Progenitor cell of endocrine pancreas (in vitro differentiated cells): Measurements from ENCODE around the gene C18orf63. TPM values are rescaled to one million over a fixed set of nuclear protein-coding genes. Genes with fewer than 3 reads are reported as not detected.

Experiments
- DNase-seq: peaks from one replicate; pipeline ENCODE4 v3.0.0; 2021; ENCODE audit warnings: low spot score; ENCODE audit not compliant: unreplicated experiment
- H3K27ac Mint-ChIP-seq: 2 replicates; pipeline ENCODE4 v1.8.0; 2021; ENCODE audit warnings: mild to moderate bottlenecking, moderate library complexity, mixed read lengths
- H3K27me3 Mint-ChIP-seq: 2 replicates; pipeline ENCODE4 v1.8.0; 2021; ENCODE audit warnings: mixed read lengths
- H3K36me3 Mint-ChIP-seq: 2 replicates; pipeline ENCODE4 v1.8.0; 2022; ENCODE audit warnings: mixed read lengths; ENCODE audit not compliant: insufficient read depth
- H3K4me1 Mint-ChIP-seq: 2 replicates; pipeline ENCODE4 v1.8.0; 2021; ENCODE audit warnings: low read depth, mixed read lengths
- H3K4me3 Mint-ChIP-seq: 2 replicates; pipeline ENCODE4 v1.8.0; 2021; ENCODE audit warnings: low read depth, mild to moderate bottlenecking, moderate library complexity, mixed read lengths
- H3K9me3 Mint-ChIP-seq: 2 replicates; pipeline ENCODE4 v1.8.0; 2021; ENCODE audit warnings: low read depth, mixed read lengths
- total RNA-seq: library from RNA; stranded (reverse); gene quantifications from 2 replicates; pipeline ENCODE4 v1.2.1, GENCODE V29; 2021
- TF ChIP-seq, protein P1 (sequence below): fragments of 200-600 bp; sonication (generic); IDR thresholded peaks from one replicate; pipeline ENCODE4 v1.5.0; 2021; ENCODE audit warnings: antibody characterized with exemption, mild to moderate bottlenecking; ENCODE audit not compliant: unreplicated experiment

C18orf63 gene
- total RNA-seq, 1 donor from 2014 or later: not detected

DNA sequence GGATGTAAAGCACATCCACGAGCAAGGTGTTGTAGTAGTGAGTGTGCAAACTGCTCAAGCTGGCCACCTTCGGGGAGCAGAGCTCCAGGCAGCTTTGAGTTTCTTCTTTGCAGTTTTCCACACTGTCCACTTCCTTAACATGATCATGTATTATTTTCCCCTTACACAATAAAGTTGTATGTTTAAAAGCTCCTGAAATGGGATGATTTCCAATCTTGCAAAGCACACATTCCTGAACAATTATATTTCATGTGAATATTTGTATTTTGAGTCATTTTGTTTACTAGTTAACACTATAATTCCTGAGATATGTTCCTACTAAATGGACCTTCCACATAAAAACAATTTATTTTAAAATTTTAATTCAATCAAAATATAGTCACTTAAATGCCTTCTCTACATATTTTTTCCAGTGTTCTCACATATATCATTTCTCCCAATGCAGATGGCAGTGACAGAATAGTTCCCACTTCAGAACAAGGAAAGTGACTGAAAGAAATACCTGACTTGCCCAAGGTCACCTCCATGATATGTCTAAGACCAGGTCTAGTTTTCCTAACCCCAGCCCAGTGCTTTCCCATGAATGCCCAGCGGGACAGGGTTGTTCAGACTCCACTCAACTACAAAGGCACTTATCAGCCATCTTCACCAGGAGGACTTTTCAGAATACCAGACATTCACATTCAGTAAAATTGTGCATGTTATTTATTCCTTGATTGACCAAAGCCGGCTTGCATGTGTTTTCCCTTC lies 29.4 kb upstream of the C18orf63 start:
- Mint-ChIP-seq H3K4me3 (no peak overlapping the region), H3K9me3 (no peaks in the 10 kb centered on the region), H3K4me1 (peaks cover 76% of the 10 kb centered on the region), H3K36me3 (peaks cover 4% of the 10 kb centered on the region), H3K27ac (peak overlapping the region; percentile 94), H3K27me3 (no peaks in the 10 kb centered on the region)
- TF ChIP-seq, protein P1, sequence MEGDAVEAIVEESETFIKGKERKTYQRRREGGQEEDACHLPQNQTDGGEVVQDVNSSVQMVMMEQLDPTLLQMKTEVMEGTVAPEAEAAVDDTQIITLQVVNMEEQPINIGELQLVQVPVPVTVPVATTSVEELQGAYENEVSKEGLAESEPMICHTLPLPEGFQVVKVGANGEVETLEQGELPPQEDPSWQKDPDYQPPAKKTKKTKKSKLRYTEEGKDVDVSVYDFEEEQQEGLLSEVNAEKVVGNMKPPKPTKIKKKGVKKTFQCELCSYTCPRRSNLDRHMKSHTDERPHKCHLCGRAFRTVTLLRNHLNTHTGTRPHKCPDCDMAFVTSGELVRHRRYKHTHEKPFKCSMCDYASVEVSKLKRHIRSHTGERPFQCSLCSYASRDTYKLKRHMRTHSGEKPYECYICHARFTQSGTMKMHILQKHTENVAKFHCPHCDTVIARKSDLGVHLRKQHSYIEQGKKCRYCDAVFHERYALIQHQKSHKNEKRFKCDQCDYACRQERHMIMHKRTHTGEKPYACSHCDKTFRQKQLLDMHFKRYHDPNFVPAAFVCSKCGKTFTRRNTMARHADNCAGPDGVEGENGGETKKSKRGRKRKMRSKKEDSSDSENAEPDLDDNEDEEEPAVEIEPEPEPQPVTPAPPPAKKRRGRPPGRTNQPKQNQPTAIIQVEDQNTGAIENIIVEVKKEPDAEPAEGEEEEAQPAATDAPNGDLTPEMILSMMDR: no peak
- DNase-seq: no peak

DNA sequence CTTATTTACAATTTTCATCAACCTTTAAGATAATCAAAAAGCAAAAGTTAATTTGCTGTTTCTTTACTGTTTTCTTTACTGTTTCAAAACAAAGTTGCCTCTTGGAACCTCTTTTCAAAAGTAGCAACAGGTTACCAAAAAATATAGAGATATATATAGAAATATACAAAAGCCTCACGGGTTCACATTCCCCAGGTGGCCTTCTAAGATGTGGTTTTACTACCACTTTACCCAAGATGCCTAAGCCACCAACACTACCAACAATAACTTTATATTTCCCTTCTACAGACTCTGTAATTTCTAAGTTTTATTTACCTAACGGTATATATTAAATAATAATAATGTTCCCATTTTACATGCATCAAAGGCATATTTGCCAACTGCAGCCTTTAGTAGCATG lies 28.8 kb upstream of the C18orf63 start:
- no peaks in the 10 kb centered on the region for H3K9me3 Mint-ChIP-seq
- H3K27ac Mint-ChIP-seq: peak overlapping the region; percentile 94
- H3K4me3 Mint-ChIP-seq: no peak overlapping the region
- TF ChIP-seq, protein P1: no peak
- no peak for DNase-seq
- H3K27me3 Mint-ChIP-seq: no peaks in the 10 kb centered on the region
- H3K4me1 Mint-ChIP-seq: peaks cover 70% of the 10 kb centered on the region
- peaks cover 4% of the 10 kb centered on the region for H3K36me3 Mint-ChIP-seq

DNA sequence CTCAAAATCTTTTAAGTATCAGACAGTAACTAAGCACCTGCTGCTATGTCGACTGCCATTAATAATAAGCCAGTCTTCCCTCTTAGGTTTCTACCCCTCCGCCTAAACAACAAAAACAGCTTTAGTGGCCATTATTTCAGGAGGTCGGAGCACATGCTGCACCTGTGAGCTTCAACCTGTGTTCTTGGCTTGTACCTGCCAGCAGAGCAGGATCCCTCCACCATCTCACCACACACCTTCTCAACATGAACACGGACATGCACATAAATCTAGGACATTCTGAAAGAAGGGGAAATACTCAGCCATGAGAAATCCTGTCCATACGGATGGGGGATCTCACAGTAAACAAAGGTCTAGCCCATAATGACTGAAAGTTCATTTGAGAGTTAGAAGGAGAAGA lies 27.6 kb upstream of the C18orf63 start:
- H3K9me3 Mint-ChIP-seq: no peaks in the 10 kb centered on the region
- TF ChIP-seq, protein P1: no peak
- peak overlapping the region; percentile 85 for H3K27ac Mint-ChIP-seq
- peaks cover 64% of the 10 kb centered on the region for H3K4me1 Mint-ChIP-seq
- H3K4me3 Mint-ChIP-seq: peak overlapping the region; percentile 60
- DNase-seq: no peak
- H3K27me3 Mint-ChIP-seq: no peaks in the 10 kb centered on the region
- H3K36me3 Mint-ChIP-seq: peaks cover 4% of the 10 kb centered on the region

DNA sequence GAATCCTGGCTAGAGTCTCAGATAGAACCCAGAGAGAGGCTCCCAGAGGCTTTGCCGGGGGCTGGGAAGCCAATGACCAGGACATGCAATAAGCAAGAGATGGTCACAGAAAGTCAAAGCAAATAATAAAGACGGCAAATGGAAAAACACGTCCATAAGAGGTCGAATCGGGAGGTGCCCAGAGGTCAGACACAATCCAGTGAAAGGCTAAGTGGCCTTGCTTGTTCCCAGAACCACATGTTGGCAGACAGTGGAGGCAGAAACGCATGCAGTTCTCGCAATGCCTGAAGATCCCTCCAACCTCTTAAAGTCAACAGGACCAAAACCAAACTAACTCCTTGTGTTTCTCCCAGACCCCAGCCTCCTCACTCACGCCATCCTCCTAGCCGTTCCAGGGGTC lies 26.9 kb upstream of the C18orf63 start:
- peak overlapping the region; percentile 60 for H3K4me3 Mint-ChIP-seq
- peaks cover 4% of the 10 kb centered on the region for H3K36me3 Mint-ChIP-seq
- TF ChIP-seq, protein P1: no peak
- peak overlapping the region; percentile 85 for H3K27ac Mint-ChIP-seq
- peaks cover 57% of the 10 kb centered on the region for H3K4me1 Mint-ChIP-seq
- no peaks in the 10 kb centered on the region for H3K9me3 Mint-ChIP-seq
- H3K27me3 Mint-ChIP-seq: no peaks in the 10 kb centered on the region
- DNase-seq: no peak

DNA sequence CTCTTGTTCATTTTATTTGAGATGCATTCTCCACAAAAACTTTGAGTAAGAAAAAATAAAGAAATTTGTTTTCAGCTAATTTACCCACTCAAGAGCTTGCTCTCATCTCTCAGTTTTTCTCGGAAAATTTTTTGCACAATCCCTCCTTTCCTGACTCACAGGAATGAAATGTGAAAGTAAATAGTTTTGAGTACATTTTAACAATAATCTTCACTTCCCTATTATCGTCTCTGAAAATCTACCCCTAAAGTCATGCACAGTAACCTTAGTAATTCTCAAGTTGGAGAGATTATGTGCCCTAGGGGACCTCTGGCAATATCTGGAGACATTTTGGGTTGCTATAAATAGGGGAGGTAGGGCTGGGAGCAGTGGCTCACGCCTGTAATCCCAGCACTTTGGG lies 26.5 kb upstream of the C18orf63 start:
- peaks cover 53% of the 10 kb centered on the region for H3K4me1 Mint-ChIP-seq
- DNase-seq: no peak
- peak overlapping the region; percentile 60 for H3K4me3 Mint-ChIP-seq
- TF ChIP-seq, protein P1: no peak
- H3K27ac Mint-ChIP-seq: peak overlapping the region; percentile 74
- H3K9me3 Mint-ChIP-seq: no peaks in the 10 kb centered on the region
- H3K36me3 Mint-ChIP-seq: peaks cover 4% of the 10 kb centered on the region
- H3K27me3 Mint-ChIP-seq: no peaks in the 10 kb centered on the region
